Stimulated activated naive CD8-positive, alpha-beta T cell treated with anti-CD3 and anti-CD28 coated beads, Interleukin-15, Interleukin-2, amounts not matched to agents 100 ng/mL and 50 ng/mL, for 24 hours (primary cell): ENCODE data around the gene METRNL.

Source experiments
- H3K27ac Mint-ChIP-seq: one replicate; pipeline ENCODE4 v1.8.0; 2021; ENCODE audit warnings: mild to moderate bottlenecking, mixed read lengths
- H3K27me3 Mint-ChIP-seq: one replicate; pipeline ENCODE4 v1.8.0; 2021; ENCODE audit warnings: mixed read lengths
- H3K36me3 Mint-ChIP-seq: one replicate; pipeline ENCODE4 v1.8.0; 2021; ENCODE audit warnings: low read depth, mixed read lengths
- H3K4me1 Mint-ChIP-seq: one replicate; pipeline ENCODE4 v1.8.0; 2021; ENCODE audit warnings: low read depth, mixed read lengths
- H3K4me3 Mint-ChIP-seq: one replicate; pipeline ENCODE4 v1.8.0; 2021; ENCODE audit warnings: mild to moderate bottlenecking, mixed read lengths
- H3K9me3 Mint-ChIP-seq: one replicate; pipeline ENCODE4 v1.8.0; 2021; ENCODE audit warnings: mixed read lengths

Gene METRNL

GRCh38 chr17:83087788-83088360 is 8.5 kb downstream of the METRNL start:
- Mint-ChIP-seq H3K4me3 (no peak overlapping the region), H3K9me3 (no peaks in the 10 kb centered on the region), H3K27me3 (no peaks in the 10 kb centered on the region), H3K4me1 (peaks cover 38% of the 10 kb centered on the region), H3K36me3 (peaks cover 21% of the 10 kb centered on the region), H3K27ac (no peak overlapping the region)

GRCh38 chr17:83088451-83088850 is 9.0 kb downstream of the METRNL start:
- Mint-ChIP-seq H3K36me3 (peaks cover 18% of the 10 kb centered on the region), H3K9me3 (no peaks in the 10 kb centered on the region), H3K4me1 (peaks cover 32% of the 10 kb centered on the region), H3K27me3 (no peaks in the 10 kb centered on the region), H3K27ac (no peak overlapping the region), H3K4me3 (no peak overlapping the region)

GRCh38 chr17:83088909-83089308 is 9.5 kb downstream of the METRNL start:
- Mint-ChIP-seq H3K4me3 (no peak overlapping the region), H3K27ac (no peak overlapping the region), H3K27me3 (no peaks in the 10 kb centered on the region), H3K4me1 (peaks cover 27% of the 10 kb centered on the region), H3K36me3 (peaks cover 16% of the 10 kb centered on the region), H3K9me3 (no peaks in the 10 kb centered on the region)

- H3K27ac Mint-ChIP-seq = no peak overlapping the region
- H3K27me3 Mint-ChIP-seq = no peaks in the 10 kb centered on the region
- H3K4me1 Mint-ChIP-seq = peaks cover 21% of the 10 kb centered on the region
- no peaks in the 10 kb centered on the region for H3K9me3 Mint-ChIP-seq
- peaks cover 14% of the 10 kb centered on the region for H3K36me3 Mint-ChIP-seq
- no peak overlapping the region for H3K4me3 Mint-ChIP-seq
Measured at GRCh38 chr17:83089328-83090132, 10.1 kb downstream of the METRNL start.

- Mint-ChIP-seq H3K36me3 (peaks cover 20% of the 10 kb centered on the region), H3K27ac (no peak overlapping the region), H3K4me1 (peaks cover 13% of the 10 kb centered on the region), H3K4me3 (no peak overlapping the region), H3K9me3 (no peaks in the 10 kb centered on the region), H3K27me3 (no peaks in the 10 kb centered on the region)
Measured at GRCh38 chr17:83090444-83091256, 11.2 kb downstream of the METRNL start.

GRCh38 chr17:83091257-83092141 is 12.1 kb downstream of the METRNL start:
- Mint-ChIP-seq H3K27ac (no peak overlapping the region), H3K4me1 (peaks cover 6% of the 10 kb centered on the region), H3K36me3 (peaks cover 14% of the 10 kb centered on the region), H3K9me3 (no peaks in the 10 kb centered on the region), H3K27me3 (no peaks in the 10 kb centered on the region), H3K4me3 (no peak overlapping the region)

- Mint-ChIP-seq H3K4me3 (no peak overlapping the region), H3K27me3 (no peaks in the 10 kb centered on the region), H3K36me3 (peaks cover 12% of the 10 kb centered on the region), H3K27ac (no peak overlapping the region), H3K4me1 (peaks cover 4% of the 10 kb centered on the region), H3K9me3 (no peaks in the 10 kb centered on the region)
Measured at GRCh38 chr17:83092186-83092585, 12.8 kb downstream of the METRNL start.

- Mint-ChIP-seq H3K27ac (no peak overlapping the region), H3K36me3 (peaks cover 12% of the 10 kb centered on the region), H3K27me3 (no peaks in the 10 kb centered on the region), H3K9me3 (no peaks in the 10 kb centered on the region), H3K4me1 (peaks cover 4% of the 10 kb centered on the region), H3K4me3 (no peak overlapping the region)
Measured at GRCh38 chr17:83092931-83093330, 13.5 kb downstream of the METRNL start.

GRCh38 chr17:83093506-83093905 is 14.1 kb downstream of the METRNL start:
- peaks cover 4% of the 10 kb centered on the region for H3K4me1 Mint-ChIP-seq
- H3K36me3 Mint-ChIP-seq = peaks cover 12% of the 10 kb centered on the region
- H3K27me3 Mint-ChIP-seq = no peaks in the 10 kb centered on the region
- H3K4me3 Mint-ChIP-seq = no peak overlapping the region
- no peaks in the 10 kb centered on the region for H3K9me3 Mint-ChIP-seq
- H3K27ac Mint-ChIP-seq = no peak overlapping the region

- H3K36me3 Mint-ChIP-seq = peaks cover 12% of the 10 kb centered on the region
- no peaks in the 10 kb centered on the region for H3K27me3 Mint-ChIP-seq
- H3K9me3 Mint-ChIP-seq = no peaks in the 10 kb centered on the region
- H3K27ac Mint-ChIP-seq = no peak overlapping the region
- H3K4me3 Mint-ChIP-seq = no peak overlapping the region
- H3K4me1 Mint-ChIP-seq = peaks cover 4% of the 10 kb centered on the region
Measured at GRCh38 chr17:83094291-83094690, 14.9 kb downstream of the METRNL start.

- H3K4me3 Mint-ChIP-seq = no peak overlapping the region
- H3K27me3 Mint-ChIP-seq = no peaks in the 10 kb centered on the region
- H3K36me3 Mint-ChIP-seq = peaks cover 12% of the 10 kb centered on the region
- peaks cover 4% of the 10 kb centered on the region for H3K4me1 Mint-ChIP-seq
- H3K9me3 Mint-ChIP-seq = no peaks in the 10 kb centered on the region
- H3K27ac Mint-ChIP-seq = no peak overlapping the region
Measured at GRCh38 chr17:83095016-83095415, 15.6 kb downstream of the METRNL start.

GRCh38 chr17:83096401-83097224 is 17.2 kb downstream of the METRNL start:
- Mint-ChIP-seq H3K9me3 (no peaks in the 10 kb centered on the region), H3K27me3 (no peaks in the 10 kb centered on the region), H3K4me1 (peaks cover 4% of the 10 kb centered on the region), H3K4me3 (no peak overlapping the region), H3K27ac (no peak overlapping the region), H3K36me3 (peaks cover 9% of the 10 kb centered on the region)

GRCh38 chr17:83097831-83098230 is 18.4 kb downstream of the METRNL start:
- Mint-ChIP-seq H3K27me3 (no peaks in the 10 kb centered on the region), H3K4me1 (peaks cover 4% of the 10 kb centered on the region), H3K9me3 (no peaks in the 10 kb centered on the region), H3K36me3 (peaks cover 9% of the 10 kb centered on the region), H3K4me3 (no peak overlapping the region), H3K27ac (no peak overlapping the region)
